Activated CD4-positive, alpha-beta T cell treated with anti-CD3 and anti-CD28 coated beads for 48 hours (primary cell): ENCODE results near the gene PACRG.

Source experiments
- DNase-seq: peaks from one replicate; pipeline ENCODE4 v3.0.0-alpha.2; 2020

Gene PACRG

GRCh38 chr6:163183806-163184205, 456.0 kb downstream of the PACRG start:
- DNase-seq: no peak

DNA sequence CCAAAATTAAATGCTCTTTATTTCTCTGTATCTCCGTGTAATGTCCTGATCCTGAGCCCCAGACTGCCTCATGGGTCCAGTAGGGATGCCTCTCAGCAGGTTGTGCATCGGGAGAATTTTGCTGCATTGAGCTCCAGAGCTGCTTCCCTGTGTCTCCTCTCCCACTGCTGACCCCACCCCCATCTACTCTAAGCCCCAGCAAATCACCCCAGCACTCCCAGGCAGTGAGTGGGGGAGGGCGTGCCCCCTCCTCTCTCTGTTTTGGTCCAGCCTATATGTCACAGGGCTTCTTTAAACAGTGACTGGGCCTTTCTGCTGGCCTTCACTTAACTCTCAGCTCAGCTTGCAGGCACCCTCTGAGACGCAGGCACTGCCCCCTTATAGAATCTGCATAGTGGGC, 458.0 kb downstream of the PACRG start:
- DNase-seq: no peak

DNA sequence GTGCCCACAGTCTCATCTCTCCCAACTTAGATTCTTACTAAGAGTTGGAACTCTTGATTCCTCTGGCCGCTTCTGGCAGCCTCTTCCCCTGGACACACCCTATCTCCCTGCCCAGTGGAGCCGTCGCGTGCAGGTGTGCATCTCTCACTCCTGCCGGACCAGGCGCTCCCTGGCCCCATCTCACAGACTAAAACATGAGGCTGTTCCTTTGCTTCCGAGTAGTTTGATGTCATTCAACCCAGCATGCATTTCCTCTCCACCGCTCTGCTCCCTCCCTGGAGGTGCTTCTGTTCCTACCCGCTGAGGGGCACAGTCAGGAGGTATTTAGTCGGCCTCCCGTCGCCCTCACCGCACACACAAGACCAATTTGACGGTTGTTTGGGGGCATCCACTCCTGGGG, 458.8 kb downstream of the PACRG start:
- no peak for DNase-seq

GRCh38 chr6:163187201-163187600, 459.4 kb downstream of the PACRG start:
- DNase-seq: no peak

DNA sequence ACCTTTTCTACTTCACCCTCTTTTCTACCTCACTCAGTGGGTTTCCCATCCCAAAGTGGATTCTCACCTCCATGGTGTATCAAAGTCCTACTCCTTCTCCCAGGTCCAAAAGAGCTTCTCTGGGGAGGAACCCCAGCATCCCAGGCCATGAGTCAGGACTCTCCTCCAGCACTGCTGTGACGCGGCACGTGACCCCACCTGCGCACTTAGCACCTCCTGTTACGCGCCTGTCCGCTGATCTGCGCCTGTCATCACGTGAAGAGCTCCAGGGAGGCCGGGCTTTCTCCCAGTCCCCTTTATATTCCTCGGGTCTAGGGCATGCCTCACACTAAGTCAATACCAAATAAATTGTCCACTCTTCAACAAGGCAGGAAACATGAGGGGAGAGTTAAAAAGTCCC, 459.8 kb downstream of the PACRG start:
- DNase-seq: no peak

GRCh38 chr6:163188746-163189145, 461.0 kb downstream of the PACRG start:
- DNase-seq: no peak

DNA sequence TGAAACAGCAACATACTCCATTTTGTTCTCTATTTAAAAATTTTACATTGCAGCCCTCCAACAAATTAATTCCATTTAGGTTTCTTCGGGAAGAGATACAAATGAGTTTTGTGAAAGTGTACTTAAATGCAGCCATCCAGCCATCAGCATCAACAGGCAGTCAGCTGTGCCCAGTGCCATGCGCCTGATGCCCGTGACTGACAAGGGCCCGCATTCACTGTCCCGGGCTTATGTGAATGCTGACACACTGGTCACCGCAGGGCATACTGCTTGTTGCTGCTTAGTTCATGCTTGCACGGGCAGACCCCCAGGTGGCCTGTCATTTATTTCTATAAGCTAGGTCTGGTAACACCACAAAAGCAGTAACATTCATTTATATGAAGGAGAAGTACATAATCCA, 461.8 kb downstream of the PACRG start:
- no peak for DNase-seq

DNA sequence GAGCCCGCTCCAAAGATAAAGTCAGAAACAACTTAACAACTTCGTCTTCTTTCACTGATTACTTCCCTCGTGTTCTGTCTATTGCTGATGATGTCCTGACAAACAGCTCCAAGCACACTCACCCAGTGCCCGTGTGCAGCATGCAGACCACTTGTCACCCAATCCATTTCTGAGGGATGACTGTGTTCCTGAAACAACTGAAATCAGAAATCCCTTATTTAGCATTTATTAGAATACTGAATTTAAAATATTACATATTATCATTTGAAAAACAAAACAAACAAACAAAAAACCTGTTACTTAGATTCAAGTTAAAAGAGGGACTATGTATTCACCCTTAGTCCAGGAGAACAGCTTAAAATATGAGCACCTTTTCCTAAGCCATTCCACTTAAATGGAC, 463.0 kb downstream of the PACRG start:
- no peak for DNase-seq

GRCh38 chr6:163191704-163192537, 464.1 kb downstream of the PACRG start:
- DNase-seq: no peak

DNA sequence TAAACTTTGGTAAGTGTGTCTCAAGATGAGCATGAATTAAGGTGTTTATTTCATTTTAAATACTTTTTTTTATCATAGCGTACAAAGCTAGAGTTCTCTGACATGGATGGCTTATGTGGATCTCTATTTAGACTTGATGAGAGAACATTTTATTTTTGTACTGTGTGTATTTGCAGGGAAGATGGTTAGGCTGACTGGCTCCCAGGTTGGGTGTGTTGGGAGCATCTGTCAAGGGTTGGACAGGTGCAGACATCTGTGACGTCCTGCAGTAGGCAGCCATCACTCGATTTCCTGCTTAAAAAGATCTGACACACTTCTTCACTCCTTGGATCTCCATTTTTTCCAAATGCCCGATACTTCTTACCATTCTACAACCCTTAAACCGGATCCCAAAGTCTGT, 464.8 kb downstream of the PACRG start:
- no peak for DNase-seq

GRCh38 chr6:163193326-163193725, 465.6 kb downstream of the PACRG start:
- DNase-seq: no peak

- no peak for DNase-seq
These were observed 468.2 kb downstream of the PACRG start for GRCh38 chr6:163195721-163196691.

DNA sequence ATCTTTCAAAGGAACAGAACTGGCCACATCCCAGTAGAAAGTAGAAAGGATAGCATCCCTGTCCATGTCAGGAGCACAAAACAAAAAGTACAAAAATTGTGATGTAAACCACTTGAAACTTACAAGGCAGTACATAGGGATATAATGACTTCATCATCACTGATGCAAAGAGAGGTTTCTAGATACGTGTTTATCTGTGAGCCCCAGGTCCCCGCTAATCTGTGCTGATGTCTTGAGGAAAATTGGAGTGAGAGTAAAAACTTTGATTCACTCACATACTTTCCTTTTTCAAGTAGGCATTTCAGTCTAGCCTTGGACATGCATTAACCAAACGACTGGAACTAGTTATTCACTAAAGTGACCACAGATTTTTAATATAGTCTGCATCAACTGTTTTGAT, 470.1 kb downstream of the PACRG start:
- no peak for DNase-seq

GRCh38 chr6:163198396-163198795, 470.6 kb downstream of the PACRG start:
- DNase-seq: no peak

- DNase-seq: no peak
These were observed 471.6 kb downstream of the PACRG start for GRCh38 chr6:163199371-163199770.

- DNase-seq: no peak
These were observed 472.5 kb downstream of the PACRG start for GRCh38 chr6:163200289-163200688.

GRCh38 chr6:163200694-163201093, 472.9 kb downstream of the PACRG start:
- no peak for DNase-seq

DNA sequence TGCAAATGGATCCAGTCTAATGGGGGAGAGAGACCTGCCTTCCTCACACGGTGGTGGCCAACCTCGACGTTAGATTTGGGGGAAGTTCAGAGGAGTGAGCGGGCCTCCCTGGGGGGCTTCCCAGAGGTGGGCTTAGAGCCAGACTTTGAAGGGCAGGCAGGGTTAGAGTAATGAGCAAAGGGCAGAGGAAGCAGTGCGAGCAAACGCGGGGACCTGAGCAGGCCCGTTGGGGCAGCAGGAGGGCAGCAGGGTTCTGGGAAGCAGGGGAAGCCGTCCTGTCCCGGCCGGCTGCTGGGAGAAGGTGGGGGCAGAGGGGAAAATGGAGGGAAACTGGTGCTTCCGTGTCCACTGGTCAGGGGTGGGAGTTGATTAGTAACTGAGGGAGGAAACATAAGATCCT, 474.1 kb downstream of the PACRG start:
- no peak for DNase-seq

DNA sequence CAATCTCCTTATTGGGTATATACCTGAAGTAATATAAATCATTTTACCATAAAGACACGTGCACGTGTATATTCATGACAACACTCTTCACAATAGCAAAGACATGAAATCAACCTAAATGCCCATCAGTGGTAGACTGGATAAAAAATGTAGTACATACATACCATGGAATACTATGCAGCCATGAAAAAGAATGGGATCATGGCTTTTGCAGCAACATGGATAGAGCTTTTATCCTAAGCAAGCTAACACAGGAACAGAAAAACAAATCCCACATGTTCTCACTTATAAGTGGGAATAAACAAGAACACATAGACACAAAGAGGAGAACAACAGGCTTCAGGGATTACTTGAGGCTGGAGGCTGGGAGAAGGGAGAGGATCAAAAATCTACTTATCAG, 478.4 kb downstream of the PACRG start:
- no peak for DNase-seq

GRCh38 chr6:163207431-163208383, 479.9 kb downstream of the PACRG start:
- no peak for DNase-seq

DNA sequence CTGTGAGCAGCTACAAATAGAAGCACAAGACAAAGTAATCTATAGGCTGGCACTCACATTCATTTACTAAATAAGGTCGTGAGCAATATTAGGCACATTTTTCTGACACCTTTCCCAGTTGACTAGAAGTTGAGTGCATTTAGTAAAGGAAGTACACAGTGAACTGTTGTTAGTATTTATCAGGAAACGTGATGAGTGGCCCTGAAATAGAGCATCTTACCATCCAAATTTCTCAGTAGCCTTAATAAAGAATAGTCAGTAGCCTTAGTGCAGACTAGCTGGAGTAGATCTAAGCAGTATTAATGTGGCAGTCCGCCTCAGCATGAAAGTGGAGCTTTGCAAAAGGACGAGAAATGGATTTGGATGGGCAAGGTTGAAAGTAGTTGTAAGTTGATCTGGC, 481.2 kb downstream of the PACRG start:
- no peak for DNase-seq

DNA sequence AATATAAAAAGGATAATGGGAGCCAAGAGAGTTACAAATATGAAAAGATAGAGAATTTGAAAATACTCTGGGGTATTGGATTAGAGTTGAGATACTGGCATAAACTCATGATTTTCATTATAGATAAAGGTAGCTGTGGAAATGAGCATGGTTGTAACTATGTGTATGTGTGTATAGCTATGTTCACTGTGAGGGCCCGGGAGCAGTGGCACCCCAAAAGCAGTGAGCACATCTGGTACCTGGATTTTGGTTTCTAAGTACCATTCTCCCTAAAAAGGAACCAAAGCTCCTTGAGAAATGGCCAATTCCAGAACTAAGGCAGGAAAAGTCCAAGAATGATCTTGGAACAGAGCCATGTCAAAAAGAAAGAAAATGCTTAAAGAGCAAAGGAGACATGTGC, 484.3 kb downstream of the PACRG start:
- DNase-seq: no peak

GRCh38 chr6:163214259-163214658, 486.5 kb downstream of the PACRG start:
- no peak for DNase-seq
